Nephron progenitor cell (in vitro differentiated cells): ENCODE measurements around the gene TMPRSS2.

Experiments used
- DNase-seq: peaks from one replicate; pipeline ENCODE4 v3.0.0; 2021
- H3K27ac Mint-ChIP-seq: 2 replicates; pipeline ENCODE4 v1.8.0; 2021; ENCODE audit warnings: mild to moderate bottlenecking, moderate library complexity, mixed read lengths
- H3K27me3 Mint-ChIP-seq: 2 replicates; pipeline ENCODE4 v1.8.0; 2021; ENCODE audit warnings: mild to moderate bottlenecking, low read depth, mixed read lengths; ENCODE audit not compliant: poor library complexity
- H3K36me3 Mint-ChIP-seq: 2 replicates; pipeline ENCODE4 v1.8.0; 2021; ENCODE audit warnings: low read depth, mixed read lengths
- H3K4me1 Mint-ChIP-seq: 2 replicates; pipeline ENCODE4 v1.8.0; 2021; ENCODE audit warnings: mixed read lengths
- H3K4me3 Mint-ChIP-seq: 2 replicates; pipeline ENCODE4 v1.8.0; 2021; ENCODE audit warnings: mild to moderate bottlenecking, moderate library complexity, mixed read lengths
- H3K9me3 Mint-ChIP-seq: 2 replicates; pipeline ENCODE4 v1.8.0; 2021; ENCODE audit warnings: mild to moderate bottlenecking, moderate library complexity, mixed read lengths
- TF ChIP-seq, protein P1 (sequence below): fragments of 200-600 bp; sonication (generic); IDR thresholded peaks from 2 replicates; pipeline ENCODE4 v1.5.0; 2021; ENCODE audit warnings: antibody characterized with exemption

Gene TMPRSS2

DNA sequence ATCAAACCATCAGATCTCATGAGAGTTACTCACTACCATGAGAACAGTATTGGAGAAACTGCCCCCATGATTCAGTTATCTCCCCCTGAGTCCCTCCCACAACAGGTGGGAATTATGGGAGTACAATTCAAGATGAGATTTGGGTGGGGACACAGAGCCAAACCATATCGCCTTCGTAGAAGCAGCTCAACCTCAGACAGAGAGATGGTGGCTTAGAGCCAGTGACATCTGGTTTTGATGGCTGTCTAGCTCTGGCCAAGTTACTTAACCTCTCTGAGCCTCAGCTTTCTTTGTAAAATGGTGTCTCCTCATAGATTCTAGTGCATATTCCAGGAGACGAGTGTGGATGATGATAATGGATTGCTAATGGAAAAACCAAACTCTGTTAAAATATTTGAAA lies 54.8 kb downstream of the TMPRSS2 start:
- no peak for DNase-seq
- Mint-ChIP-seq H3K27ac (no peak overlapping the region), H3K9me3 (peaks cover 1% of the 10 kb centered on the region), H3K36me3 (no peaks in the 10 kb centered on the region), H3K4me3 (no peak overlapping the region), H3K27me3 (peaks cover 7% of the 10 kb centered on the region), H3K4me1 (peaks cover 10% of the 10 kb centered on the region)
- TF ChIP-seq, protein P1, sequence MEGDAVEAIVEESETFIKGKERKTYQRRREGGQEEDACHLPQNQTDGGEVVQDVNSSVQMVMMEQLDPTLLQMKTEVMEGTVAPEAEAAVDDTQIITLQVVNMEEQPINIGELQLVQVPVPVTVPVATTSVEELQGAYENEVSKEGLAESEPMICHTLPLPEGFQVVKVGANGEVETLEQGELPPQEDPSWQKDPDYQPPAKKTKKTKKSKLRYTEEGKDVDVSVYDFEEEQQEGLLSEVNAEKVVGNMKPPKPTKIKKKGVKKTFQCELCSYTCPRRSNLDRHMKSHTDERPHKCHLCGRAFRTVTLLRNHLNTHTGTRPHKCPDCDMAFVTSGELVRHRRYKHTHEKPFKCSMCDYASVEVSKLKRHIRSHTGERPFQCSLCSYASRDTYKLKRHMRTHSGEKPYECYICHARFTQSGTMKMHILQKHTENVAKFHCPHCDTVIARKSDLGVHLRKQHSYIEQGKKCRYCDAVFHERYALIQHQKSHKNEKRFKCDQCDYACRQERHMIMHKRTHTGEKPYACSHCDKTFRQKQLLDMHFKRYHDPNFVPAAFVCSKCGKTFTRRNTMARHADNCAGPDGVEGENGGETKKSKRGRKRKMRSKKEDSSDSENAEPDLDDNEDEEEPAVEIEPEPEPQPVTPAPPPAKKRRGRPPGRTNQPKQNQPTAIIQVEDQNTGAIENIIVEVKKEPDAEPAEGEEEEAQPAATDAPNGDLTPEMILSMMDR = no peak

DNA sequence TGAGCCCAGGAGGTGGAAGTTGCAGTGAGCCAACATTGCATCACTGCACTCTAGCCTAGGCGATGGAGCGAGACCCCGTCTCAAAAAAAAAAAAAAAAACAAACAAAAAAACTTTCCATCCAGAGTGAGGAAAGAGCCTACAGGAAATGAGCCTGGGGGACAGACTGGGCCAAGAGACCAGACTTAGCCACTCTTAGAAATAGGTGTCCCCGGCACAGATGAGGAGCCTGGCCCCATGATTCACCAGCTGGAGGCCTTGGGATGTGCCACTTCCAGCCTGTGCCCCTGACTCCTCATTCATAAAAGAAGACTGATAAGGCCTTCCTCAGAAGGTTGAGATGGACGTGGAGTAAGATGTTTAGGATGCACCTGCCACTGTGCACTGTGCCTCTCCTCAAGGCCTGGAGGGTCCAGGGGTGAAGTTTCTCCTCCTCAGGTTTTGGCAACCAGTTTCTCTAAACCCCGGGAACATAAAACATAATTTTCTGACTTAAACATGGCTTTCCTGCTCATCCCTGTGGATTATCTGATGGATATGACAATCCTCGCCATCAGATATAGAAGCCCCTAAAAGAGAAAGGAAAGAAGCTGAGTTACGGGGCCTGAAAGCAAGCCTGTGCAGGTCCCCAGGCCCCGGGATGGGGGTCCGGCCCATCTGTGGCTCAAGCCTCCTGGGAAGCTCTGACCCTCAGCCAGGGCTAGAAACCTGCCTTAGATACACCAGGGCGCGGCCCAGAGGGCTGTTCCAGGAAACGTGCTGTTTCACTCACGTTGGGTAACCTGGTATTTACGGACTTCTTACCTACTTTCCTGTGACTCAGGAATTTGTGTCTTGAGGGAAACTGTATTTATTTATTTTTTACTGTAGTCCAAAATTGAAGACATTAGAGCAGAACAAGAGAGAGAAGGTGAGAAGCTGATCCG lies 55.9 kb downstream of the TMPRSS2 start:
- TF ChIP-seq, protein P1 = no peak

DNA sequence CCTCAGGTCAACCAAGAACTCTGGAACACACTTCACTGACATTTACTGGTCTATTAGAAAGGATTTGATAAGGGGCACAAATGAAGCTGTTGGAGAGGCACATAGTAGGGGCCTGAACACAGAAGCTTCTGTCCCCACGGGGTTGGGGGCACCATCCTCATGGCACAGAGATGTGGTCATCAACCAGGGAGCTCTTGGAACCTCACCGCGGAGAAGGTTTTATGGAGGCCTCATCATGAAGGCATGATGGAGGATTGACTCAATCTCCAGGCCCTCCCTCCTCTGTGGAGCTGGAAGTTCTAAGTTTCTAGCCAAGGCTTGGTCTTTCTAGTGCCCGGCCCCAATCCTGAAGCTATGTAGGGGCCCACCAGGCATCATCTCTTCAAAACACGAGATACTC lies 58.3 kb downstream of the TMPRSS2 start:
- Mint-ChIP-seq H3K4me3 (no peak overlapping the region), H3K9me3 (peaks cover 7% of the 10 kb centered on the region), H3K27me3 (peaks cover 7% of the 10 kb centered on the region), H3K4me1 (peaks cover 6% of the 10 kb centered on the region), H3K36me3 (no peaks in the 10 kb centered on the region), H3K27ac (no peak overlapping the region)
- no peak for DNase-seq
- TF ChIP-seq, protein P1 = no peak

More for the DNA sequence above, 55.9 kb downstream of the TMPRSS2 start:
- Mint-ChIP-seq H3K4me3 (no peak overlapping the region), H3K36me3 (no peaks in the 10 kb centered on the region), H3K4me1 (no peaks in the 10 kb centered on the region), H3K27ac (no peak overlapping the region), H3K9me3 (peaks cover 7% of the 10 kb centered on the region), H3K27me3 (peaks cover 7% of the 10 kb centered on the region)
- no peak for DNase-seq

DNA sequence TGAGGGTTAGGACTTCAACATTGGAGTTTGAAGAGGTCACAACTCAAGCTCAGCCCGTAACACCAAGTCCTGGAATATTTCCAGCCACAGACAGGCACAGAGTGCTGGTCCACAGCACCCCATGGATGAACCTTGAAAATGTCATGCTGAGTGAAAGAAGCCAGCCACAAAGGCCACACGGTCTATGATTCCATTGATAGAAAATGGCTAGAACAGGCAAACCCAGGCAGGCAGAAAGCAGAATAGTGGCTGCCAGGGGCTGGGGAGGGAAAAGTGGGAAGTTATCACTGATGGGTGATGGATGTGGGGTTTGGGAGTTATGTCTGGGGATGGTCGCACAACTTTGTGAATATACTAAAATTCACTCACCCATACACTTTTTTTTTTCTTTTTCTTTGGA lies 60.6 kb downstream of the TMPRSS2 start:
- no peak overlapping the region for H3K27ac Mint-ChIP-seq
- no peak for DNase-seq

DNA sequence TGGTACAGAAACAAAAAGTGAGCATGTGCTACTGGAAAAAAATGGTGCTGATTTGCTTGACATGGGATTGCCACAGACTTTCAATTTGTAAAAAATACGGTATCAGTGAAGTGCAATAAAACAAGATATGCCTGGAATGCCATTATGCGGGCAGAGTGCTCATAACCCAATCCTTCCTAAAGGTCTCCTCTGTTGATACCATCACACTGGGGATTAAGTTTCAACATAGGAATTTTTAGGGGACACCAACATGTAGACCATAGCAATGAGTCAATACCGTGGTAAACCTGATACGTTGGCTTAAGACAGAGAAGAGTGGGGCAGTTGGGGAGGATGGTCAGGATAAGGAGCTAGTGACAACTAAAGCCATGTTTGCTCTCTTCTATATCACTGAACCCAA lies 61.4 kb downstream of the TMPRSS2 start:
- no peak for DNase-seq
- no peak overlapping the region for H3K4me3 Mint-ChIP-seq
- peaks cover 6% of the 10 kb centered on the region for H3K4me1 Mint-ChIP-seq

More for the DNA sequence above, 60.6 kb downstream of the TMPRSS2 start:
- no peak overlapping the region for H3K4me3 Mint-ChIP-seq
- peaks cover 7% of the 10 kb centered on the region for H3K9me3 Mint-ChIP-seq
- TF ChIP-seq, protein P1 = no peak
- H3K4me1 Mint-ChIP-seq = peaks cover 6% of the 10 kb centered on the region
- H3K27me3 Mint-ChIP-seq = peaks cover 7% of the 10 kb centered on the region
- no peaks in the 10 kb centered on the region for H3K36me3 Mint-ChIP-seq

More for the DNA sequence above, 61.4 kb downstream of the TMPRSS2 start:
- Mint-ChIP-seq H3K36me3 (no peaks in the 10 kb centered on the region), H3K9me3 (peaks cover 7% of the 10 kb centered on the region), H3K27me3 (peaks cover 7% of the 10 kb centered on the region), H3K27ac (no peak overlapping the region)
- TF ChIP-seq, protein P1 = no peak
